ENCODE measurements around the gene ASXL2. TPM values are rescaled to one million over a fixed set of nuclear protein-coding genes. Genes with fewer than 3 reads are reported as not detected.
A peak's percentile ranks its signal among the peaks of the same experiment; 100 is the strongest.

The ASXL2 gene
- total and polyA plus RNA-seq, 2 of the 13 experiments (the other 11 are each of a cell fraction or from before 2014, with no cell fraction given): 12.1 to 19.2 TPM

DNA sequence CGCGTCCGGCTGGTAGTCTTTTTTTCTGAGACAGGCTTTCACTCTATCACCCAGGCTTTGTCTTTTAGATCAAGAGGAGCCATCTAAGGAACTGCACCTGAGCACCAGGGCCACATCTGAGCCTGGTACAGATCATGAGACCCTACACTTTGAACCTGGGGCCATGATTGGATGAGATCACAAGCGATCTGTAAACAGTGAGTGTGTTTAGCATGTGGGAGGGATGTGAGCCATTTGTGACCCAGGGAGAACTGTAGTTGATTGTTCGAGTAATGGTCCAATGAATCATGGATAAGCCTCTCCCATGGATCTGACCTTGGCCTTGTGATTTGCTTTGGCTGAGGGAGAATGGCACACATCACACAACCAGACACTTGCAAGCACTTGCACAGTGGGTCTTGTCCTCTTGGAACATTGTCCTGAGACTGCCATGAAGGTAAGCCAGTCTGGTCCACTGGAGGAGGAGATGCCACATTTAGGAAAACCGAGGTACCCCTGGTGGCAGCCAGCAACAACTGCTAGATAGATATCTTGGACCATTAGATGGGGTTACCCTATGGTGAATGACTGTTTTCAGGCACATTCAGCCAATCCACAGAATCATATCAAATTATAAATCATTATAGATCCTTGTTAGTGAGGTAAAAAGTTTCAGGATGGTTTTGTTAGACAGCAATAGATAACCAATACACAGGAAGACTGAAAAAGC, 185.4 kb downstream of the ASXL2 start (continued):
- TF ChIP-seq ZBTB34 (CRISPR knock-in tag; IDR thresholded peaks at IDR 0.05) (peak; percentile 36; the same call in 1 of the 2 replicates), ZNF674 (CRISPR knock-in tag; IDR thresholded peaks at IDR 0.05; ENCODE audit: low read depth) (no peak), SPEN (CRISPR knock-in tag; IDR thresholded peaks at IDR 0.05; ENCODE audit: low read depth) (peak; percentile 51; the same call in 1 of the 2 replicates), HNF4G (IDR thresholded peaks at IDR 0.05; ENCODE audit: borderline replicate concordance, low read depth, low read length) (no peak), HNF4G (CRISPR knock-in tag; IDR thresholded peaks at IDR 0.05; ENCODE audit: borderline replicate concordance, low read depth) (0 out of 2 replicates have a peak, but pooled peaks have one; percentile 44), CEBPG (CRISPR knock-in tag; IDR thresholded peaks at IDR 0.05) (no peak; the same call in 1 of the 2 replicates), ZNF850 (CRISPR knock-in tag; conservative IDR thresholded peaks at IDR 0.05) (no peak), RARA (CRISPR knock-in tag; IDR thresholded peaks at IDR 0.05) (peak; percentile 87), POLR2AphosphoS2 (IDR thresholded peaks at IDR 0.05; ENCODE audit: low read depth, low read length) (no peak), ZNF710 (CRISPR knock-in tag; IDR thresholded peaks at IDR 0.05; ENCODE audit: borderline replicate concordance) (peak; percentile 23; the same call in 1 of the 2 replicates), ZNF296 (CRISPR knock-in tag; conservative IDR thresholded peaks at IDR 0.05) (no peak), RAD51 (IDR thresholded peaks at IDR 0.05; ENCODE audit: borderline replicate concordance) (no peak), ZNF382 (CRISPR knock-in tag; IDR thresholded peaks at IDR 0.05; ENCODE audit: borderline replicate concordance) (no peak), CEBPB (IDR thresholded peaks at IDR 0.05; ENCODE audit: borderline replicate concordance, low read depth, low read length) (no peak), ZNF142 (CRISPR knock-in tag; IDR thresholded peaks at IDR 0.05) (no peak)
- TF ChIP-seq, protein P1, sequence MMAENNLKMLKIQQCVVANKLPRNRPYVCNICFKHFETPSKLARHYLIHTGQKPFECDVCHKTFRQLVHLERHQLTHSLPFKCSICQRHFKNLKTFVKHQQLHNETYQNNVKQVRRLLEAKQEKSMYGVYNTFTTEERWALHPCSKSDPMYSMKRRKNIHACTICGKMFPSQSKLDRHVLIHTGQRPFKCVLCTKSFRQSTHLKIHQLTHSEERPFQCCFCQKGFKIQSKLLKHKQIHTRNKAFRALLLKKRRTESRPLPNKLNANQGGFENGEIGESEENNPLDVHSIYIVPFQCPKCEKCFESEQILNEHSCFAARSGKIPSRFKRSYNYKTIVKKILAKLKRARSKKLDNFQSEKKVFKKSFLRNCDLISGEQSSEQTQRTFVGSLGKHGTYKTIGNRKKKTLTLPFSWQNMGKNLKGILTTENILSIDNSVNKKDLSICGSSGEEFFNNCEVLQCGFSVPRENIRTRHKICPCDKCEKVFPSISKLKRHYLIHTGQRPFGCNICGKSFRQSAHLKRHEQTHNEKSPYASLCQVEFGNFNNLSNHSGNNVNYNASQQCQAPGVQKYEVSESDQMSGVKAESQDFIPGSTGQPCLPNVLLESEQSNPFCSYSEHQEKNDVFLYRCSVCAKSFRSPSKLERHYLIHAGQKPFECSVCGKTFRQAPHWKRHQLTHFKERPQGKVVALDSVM (CRISPR knock-in tag; IDR thresholded peaks at IDR 0.05): no peak
